Hepatocyte (in vitro differentiated cells): ENCODE data around the gene ATRAID. TPM values are rescaled to one million over a fixed set of nuclear protein-coding genes. Genes with fewer than 3 reads are reported as not detected.

Source experiments
- DNase-seq: peaks from one replicate; pipeline ENCODE4 v3.0.0-alpha.2; 2016; ENCODE audit warnings: low spot score
- H2AFZ ChIP-seq: fragments of 200-600 bp; sonication (generic); 2 replicates; pipeline ENCODE4 v1.6.0; 2016; ENCODE audit warnings: antibody characterized with exemption, mild to moderate bottlenecking
- H3K27ac ChIP-seq: fragments of 200-600 bp; sonication (generic); 2 replicates; pipeline ENCODE4 v1.5.1; 2016; ENCODE audit warnings: mild to moderate bottlenecking
- H3K27me3 ChIP-seq: fragments of 200-600 bp; sonication (generic); 2 replicates; pipeline ENCODE4 v1.6.1; 2016
- H3K36me3 ChIP-seq: fragments of 200-600 bp; sonication (generic); replicated peaks from 2 replicates; pipeline ENCODE4 v1.5.1; 2016; ENCODE audit warnings: low read depth; ENCODE audit not compliant: insufficient read depth
- H3K4me1 ChIP-seq: fragments of 200-600 bp; sonication (generic); 2 replicates; pipeline ENCODE4 v1.5.1; 2016; ENCODE audit warnings: mild to moderate bottlenecking, moderate library complexity; ENCODE audit not compliant: insufficient read depth
- H3K4me2 ChIP-seq: fragments of 200-600 bp; sonication (generic); 2 replicates; pipeline ENCODE4 v1.6.0; 2016
- H3K4me3 ChIP-seq: fragments of 200-600 bp; sonication (generic); 2 replicates; pipeline ENCODE4 v1.5.1; 2016; ENCODE audit warnings: mild to moderate bottlenecking
- H3K79me2 ChIP-seq: fragments of 200-600 bp; sonication (generic); 2 replicates; pipeline ENCODE4 v1.6.0; 2017; ENCODE audit warnings: mild to moderate bottlenecking
- H3K9me2 ChIP-seq: fragments of 200-600 bp; sonication (generic); replicated peaks from 2 replicates; pipeline ENCODE4 v1.6.0; 2017; ENCODE audit warnings: mild to moderate bottlenecking; ENCODE audit not compliant: insufficient read depth
- H3K9me3 ChIP-seq: fragments of 200-600 bp; sonication (generic); 2 replicates; pipeline ENCODE4 v1.5.1; 2016; ENCODE audit warnings: low read depth, mild to moderate bottlenecking
- H4K20me1 ChIP-seq: fragments of 200-600 bp; sonication (generic); 2 replicates; pipeline ENCODE4 v1.6.0; 2016; ENCODE audit warnings: mild to moderate bottlenecking; ENCODE audit not compliant: insufficient read depth, poor library complexity, severe bottlenecking
- EZH2 ChIP-seq: fragments of 200-600 bp; sonication (generic); IDR thresholded peaks from 2 replicates; pipeline ENCODE4 v1.6.1; 2016; ENCODE audit warnings: antibody characterized with exemption, mild to moderate bottlenecking, borderline replicate concordance
- EZH2phosphoT487 ChIP-seq: fragments of 200-600 bp; sonication (generic); IDR thresholded peaks from one replicate; pipeline ENCODE4 v1.6.1; 2018; ENCODE audit warnings: antibody characterized with exemption, mild to moderate bottlenecking, low read depth, moderate library complexity; ENCODE audit not compliant: unreplicated experiment, severe bottlenecking
- WGBS: methylation state at CpG from one replicate; pipeline ENCODE4 v1.1.6; 2016; ENCODE audit warnings: low lambda C conversion rate; ENCODE audit errors: missing lambda C conversion rate; 5-methylcytosine and 5-hydroxymethylcytosine counted together
- polyA plus RNA-seq: library from polyadenylated mRNA; unstranded; fragments of >200 nt; fragmentation: Nextera tagmentation; extraction: Ambion mirVana; gene quantifications from 2 replicates; pipeline ENCODE4 v1.2.1, GENCODE V29; 2016
- total RNA-seq: library from RNA; depleted of rRNA; stranded (reverse); fragments of >200 nt; gene quantifications from 2 replicates; pipeline ENCODE4 v1.2.3, GENCODE V29; 2014
- TF ChIP-seq, protein P1 (sequence below): fragments of 200-600 bp; sonication (generic); IDR thresholded peaks from 2 replicates; pipeline ENCODE4 v1.5.1; 2016; ENCODE audit warnings: antibody characterized with exemption, mild to moderate bottlenecking; ENCODE audit not compliant: poor library complexity

The ATRAID gene, protein sequence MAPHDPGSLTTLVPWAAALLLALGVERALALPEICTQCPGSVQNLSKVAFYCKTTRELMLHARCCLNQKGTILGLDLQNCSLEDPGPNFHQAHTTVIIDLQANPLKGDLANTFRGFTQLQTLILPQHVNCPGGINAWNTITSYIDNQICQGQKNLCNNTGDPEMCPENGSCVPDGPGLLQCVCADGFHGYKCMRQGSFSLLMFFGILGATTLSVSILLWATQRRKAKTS
- total RNA-seq (161 and 173 TPM in 2 replicates), polyA plus RNA-seq (259 and 281 TPM in 2 replicates)

DNA sequence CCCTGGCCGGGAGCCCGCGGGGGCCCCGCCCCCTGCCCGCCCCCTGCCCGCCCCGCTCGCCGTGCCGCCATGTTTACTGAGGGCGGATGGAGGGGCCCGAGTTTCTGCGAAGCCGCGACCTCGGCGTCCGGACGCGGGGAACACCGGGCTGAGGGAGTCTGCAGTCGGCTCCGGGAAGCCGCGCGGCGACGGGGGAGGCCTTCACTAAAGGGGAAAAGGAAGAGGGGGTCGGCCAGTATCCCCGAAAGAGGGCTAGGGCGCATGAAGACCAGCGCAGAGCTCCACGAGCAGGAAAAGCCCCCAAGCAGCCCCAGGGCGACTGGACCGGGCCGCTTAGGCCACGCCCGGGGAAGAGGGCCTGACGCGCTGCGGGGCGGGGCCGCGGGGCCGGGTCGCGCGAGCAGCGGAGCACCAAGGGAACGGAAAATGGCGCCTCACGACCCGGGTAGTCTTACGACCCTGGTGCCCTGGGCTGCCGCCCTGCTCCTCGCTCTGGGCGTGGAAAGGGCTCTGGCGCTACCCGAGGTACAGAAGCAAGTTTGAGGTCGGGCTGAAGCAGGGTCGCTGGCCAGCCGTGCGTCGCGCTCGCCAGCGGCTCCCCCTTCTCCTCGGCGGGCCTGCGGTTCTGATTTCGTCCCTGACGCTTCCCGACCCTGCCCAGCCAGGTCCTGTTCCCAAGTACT is at the start of gene ATRAID, which contains the start of gene SLC5A6:
ATRAID (plus strand) TSS at position 99 of the 683 bp plus-strand sequence; CDS start at position 427, 328 bp downstream.
SLC5A6 (minus strand) TSS at position 326 of the 683 bp plus-strand sequence. CDS start 4,618 bp downstream, outside the sequence.
- Histone ChIP-seq H3K4me2 (peak within 1 kb of the TSS; percentile 92), H3K36me3 (no peaks in the 10 kb centered on the region), H3K4me3 (peak within 1 kb of the TSS; percentile 78), H3K9me3 (no peaks in the 10 kb centered on the region), H3K27ac (peak within 1 kb of the TSS; percentile 100), H3K27me3 (no peaks in the 10 kb centered on the region), H2AFZ (peak within 1 kb of the TSS; percentile 88), H4K20me1 (no peaks in the 10 kb centered on the region), H3K4me1 (peaks cover 35% of the 10 kb centered on the region), H3K9me2 (no peaks in the 10 kb centered on the region), H3K79me2 (peaks cover 24% of the 10 kb centered on the region)
- under 1% methylated on average over 53 of the region's 73 CpGs for WGBS
- peak; percentile 96 for DNase-seq
- TF ChIP-seq EZH2 (no peak), EZH2phosphoT487 (no peak)
- TF ChIP-seq, protein P1, sequence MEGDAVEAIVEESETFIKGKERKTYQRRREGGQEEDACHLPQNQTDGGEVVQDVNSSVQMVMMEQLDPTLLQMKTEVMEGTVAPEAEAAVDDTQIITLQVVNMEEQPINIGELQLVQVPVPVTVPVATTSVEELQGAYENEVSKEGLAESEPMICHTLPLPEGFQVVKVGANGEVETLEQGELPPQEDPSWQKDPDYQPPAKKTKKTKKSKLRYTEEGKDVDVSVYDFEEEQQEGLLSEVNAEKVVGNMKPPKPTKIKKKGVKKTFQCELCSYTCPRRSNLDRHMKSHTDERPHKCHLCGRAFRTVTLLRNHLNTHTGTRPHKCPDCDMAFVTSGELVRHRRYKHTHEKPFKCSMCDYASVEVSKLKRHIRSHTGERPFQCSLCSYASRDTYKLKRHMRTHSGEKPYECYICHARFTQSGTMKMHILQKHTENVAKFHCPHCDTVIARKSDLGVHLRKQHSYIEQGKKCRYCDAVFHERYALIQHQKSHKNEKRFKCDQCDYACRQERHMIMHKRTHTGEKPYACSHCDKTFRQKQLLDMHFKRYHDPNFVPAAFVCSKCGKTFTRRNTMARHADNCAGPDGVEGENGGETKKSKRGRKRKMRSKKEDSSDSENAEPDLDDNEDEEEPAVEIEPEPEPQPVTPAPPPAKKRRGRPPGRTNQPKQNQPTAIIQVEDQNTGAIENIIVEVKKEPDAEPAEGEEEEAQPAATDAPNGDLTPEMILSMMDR = no peak

DNA sequence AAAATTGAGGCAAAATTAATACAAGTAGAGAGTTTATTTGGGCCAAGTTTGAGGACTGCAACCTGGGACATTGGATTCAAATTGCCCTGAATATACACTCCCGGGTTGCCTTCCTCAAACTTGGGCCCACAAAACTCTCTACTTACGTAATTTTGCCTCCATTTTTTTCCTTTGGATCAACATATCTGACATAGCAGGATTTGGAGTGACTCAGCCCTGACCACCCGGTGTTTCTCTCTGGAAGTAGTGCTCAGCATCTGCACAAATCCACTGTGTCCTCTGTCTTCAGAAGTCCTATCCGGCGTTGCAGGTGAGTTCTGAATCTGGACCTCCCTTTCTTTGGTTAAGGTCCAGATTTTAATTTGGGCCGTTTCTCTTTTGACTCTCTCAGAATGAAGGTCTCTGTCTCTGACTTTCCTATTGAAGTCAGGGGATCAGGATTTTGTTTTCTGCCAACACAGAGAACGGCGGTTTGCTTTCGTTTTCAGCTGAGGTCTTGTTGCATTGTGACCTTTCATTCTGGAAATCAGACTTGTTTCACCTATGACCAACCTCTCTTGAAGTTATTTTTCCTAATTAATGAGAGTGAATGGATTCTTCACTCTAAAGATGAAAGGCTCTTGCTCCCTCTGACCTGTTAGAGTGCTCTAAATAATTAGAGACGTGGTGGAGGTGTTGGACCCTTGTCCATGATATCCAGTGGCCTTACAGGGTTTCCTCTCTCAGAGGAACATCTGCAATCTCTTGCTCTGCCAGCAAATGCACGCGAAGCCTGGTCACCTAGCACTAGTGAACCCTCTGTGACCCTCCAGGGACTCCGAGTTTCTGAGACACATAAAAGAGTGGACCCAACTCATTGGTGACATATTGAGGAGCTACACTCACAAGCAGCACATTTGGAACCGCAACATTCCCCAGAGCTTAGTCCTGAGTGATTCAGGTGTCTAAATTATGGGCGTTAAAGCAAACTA is 49.4 kb upstream of the ATRAID start:
- Histone ChIP-seq H3K27me3 (no peaks in the 10 kb centered on the region), H3K79me2 (no peaks in the 10 kb centered on the region), H3K4me2 (no peak overlapping the region), H3K27ac (no peak overlapping the region), H3K36me3 (no peaks in the 10 kb centered on the region), H3K4me1 (no peaks in the 10 kb centered on the region), H4K20me1 (no peaks in the 10 kb centered on the region), H3K9me2 (no peaks in the 10 kb centered on the region), H2AFZ (no peak overlapping the region), H3K9me3 (no peaks in the 10 kb centered on the region), H3K4me3 (no peak overlapping the region)
- 84% methylated on average over 15 of the region's 15 CpGs for WGBS
- no peak for DNase-seq
- TF ChIP-seq EZH2phosphoT487 (no peak), EZH2 (no peak)
- TF ChIP-seq, protein P1 = no peak

DNA sequence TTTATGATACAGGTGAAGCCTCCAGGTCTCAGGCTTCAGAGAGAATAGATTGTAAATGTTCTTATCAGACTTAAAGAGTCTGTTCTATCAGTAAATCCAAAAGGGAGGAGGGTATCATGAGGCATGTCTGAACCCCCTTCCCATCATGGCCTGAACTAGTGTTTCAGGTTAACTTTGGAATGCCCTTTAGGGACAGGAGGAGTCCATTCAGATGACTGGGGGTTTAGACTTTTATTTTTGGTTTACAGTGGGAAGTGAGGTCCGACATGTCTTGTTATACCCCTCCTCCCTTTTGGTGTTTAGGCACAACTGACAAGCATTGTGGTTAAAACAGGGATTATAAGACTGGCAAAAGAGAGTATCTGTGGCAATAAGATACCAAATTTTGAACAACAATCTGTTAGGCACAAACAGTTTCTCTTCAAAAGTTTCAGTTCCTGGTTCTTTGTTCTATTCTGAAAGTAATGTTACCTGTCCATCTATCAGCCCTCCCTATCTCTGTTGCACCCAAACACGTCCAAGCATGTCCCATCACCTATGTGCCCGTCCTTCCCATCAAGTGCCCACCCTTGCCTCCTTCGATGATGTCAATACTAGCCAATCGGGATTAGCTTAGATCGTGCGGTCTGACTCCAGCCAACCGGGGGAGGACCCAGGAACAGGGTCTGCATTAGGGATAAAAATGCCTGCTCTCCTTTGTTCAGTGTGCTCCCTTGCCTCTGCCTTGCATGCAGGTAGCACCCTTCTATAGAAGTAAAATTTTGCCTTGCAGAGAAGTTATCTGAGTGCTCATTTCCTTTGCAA is 46.7 kb upstream of the ATRAID start:
- no peak for DNase-seq
- no peak for TF ChIP-seq EZH2phosphoT487
- TF ChIP-seq, protein P1 = no peak
- TF ChIP-seq EZH2 = no peak
- H3K4me1 ChIP-seq = no peaks in the 10 kb centered on the region
- H4K20me1 ChIP-seq = no peaks in the 10 kb centered on the region
- peaks cover 2% of the 10 kb centered on the region for H3K27me3 ChIP-seq
- no peaks in the 10 kb centered on the region for H3K9me3 ChIP-seq
- 85% methylated on average over 8 of the region's 8 CpGs for WGBS
- no peaks in the 10 kb centered on the region for H3K9me2 ChIP-seq
- no peak overlapping the region for H3K27ac ChIP-seq
- no peak overlapping the region for H3K4me3 ChIP-seq
- no peak overlapping the region for H2AFZ ChIP-seq
- H3K79me2 ChIP-seq = no peaks in the 10 kb centered on the region
- no peak overlapping the region for H3K4me2 ChIP-seq
- H3K36me3 ChIP-seq = no peaks in the 10 kb centered on the region
